Pons (tissue), 1 donor: ENCODE measurements around the gene CAMKMT.

Experiments used
- DNase-seq: peaks from one replicate; pipeline ENCODE4 v3.0.0-alpha.2; 2016; ENCODE audit warnings: low spot score

CAMKMT gene

GRCh38 chr2:44444881-44445280 lies 83.1 kb downstream of the CAMKMT start:
- DNase-seq: no peak

- DNase-seq: no peak
Measured at GRCh38 chr2:44448860-44449527, 87.2 kb downstream of the CAMKMT start.

- no peak for DNase-seq
Measured at GRCh38 chr2:44450082-44450481, 88.3 kb downstream of the CAMKMT start.

- no peak for DNase-seq
Measured at GRCh38 chr2:44450806-44451205, 89.1 kb downstream of the CAMKMT start.

- DNase-seq: no peak
Measured at GRCh38 chr2:44452069-44452583, 90.4 kb downstream of the CAMKMT start.

- DNase-seq: no peak
Measured at GRCh38 chr2:44453259-44453658, 91.5 kb downstream of the CAMKMT start.

GRCh38 chr2:44455877-44456276 lies 94.1 kb downstream of the CAMKMT start:
- DNase-seq: no peak

- DNase-seq: no peak
Measured at GRCh38 chr2:44456946-44457345, 95.2 kb downstream of the CAMKMT start.

- DNase-seq: no peak
Measured at GRCh38 chr2:44459739-44460138, 98.0 kb downstream of the CAMKMT start.

GRCh38 chr2:44462934-44463849 lies 101.4 kb downstream of the CAMKMT start:
- DNase-seq: no peak

- DNase-seq: no peak
Measured at GRCh38 chr2:44464437-44464836, 102.7 kb downstream of the CAMKMT start.

- DNase-seq: no peak
Measured at GRCh38 chr2:44470151-44470550, 108.4 kb downstream of the CAMKMT start.

GRCh38 chr2:44477657-44478414 lies 116.1 kb downstream of the CAMKMT start:
- no peak for DNase-seq

GRCh38 chr2:44479127-44479887 lies 117.6 kb downstream of the CAMKMT start:
- DNase-seq: peak; percentile 95

GRCh38 chr2:44480068-44480467 lies 118.3 kb downstream of the CAMKMT start:
- DNase-seq: peak; percentile 3

GRCh38 chr2:44487052-44487451 lies 125.3 kb downstream of the CAMKMT start:
- no peak for DNase-seq

GRCh38 chr2:44490726-44491125 lies 129.0 kb downstream of the CAMKMT start:
- no peak for DNase-seq

- no peak for DNase-seq
Measured at GRCh38 chr2:44494006-44494405, 132.3 kb downstream of the CAMKMT start.

GRCh38 chr2:44495035-44495434 lies 133.3 kb downstream of the CAMKMT start:
- DNase-seq: no peak

- DNase-seq: no peak
Measured at GRCh38 chr2:44495544-44495943, 133.8 kb downstream of the CAMKMT start.

- DNase-seq: no peak
Measured at GRCh38 chr2:44496130-44496529, 134.4 kb downstream of the CAMKMT start.

- peak; percentile 10 for DNase-seq
Measured at GRCh38 chr2:44498551-44498950, 136.8 kb downstream of the CAMKMT start.
